Measurements from ENCODE around the gene SEPTIN8. TPM values are rescaled to one million over a fixed set of nuclear protein-coding genes. Genes with fewer than 3 reads are reported as not detected.
"Not testable (repeated sequence)": the region's sequence is repeated elsewhere in the genome, so short reads cannot be mapped to it uniquely, and the experiment has no call there.

Gene SEPTIN8
- total and polyA plus RNA-seq, 10 of the 15 experiments (the other 5 are each of a cell fraction or from before 2014, with no cell fraction given) = 6.1 to 96.1 (median 29.4) TPM

DNA sequence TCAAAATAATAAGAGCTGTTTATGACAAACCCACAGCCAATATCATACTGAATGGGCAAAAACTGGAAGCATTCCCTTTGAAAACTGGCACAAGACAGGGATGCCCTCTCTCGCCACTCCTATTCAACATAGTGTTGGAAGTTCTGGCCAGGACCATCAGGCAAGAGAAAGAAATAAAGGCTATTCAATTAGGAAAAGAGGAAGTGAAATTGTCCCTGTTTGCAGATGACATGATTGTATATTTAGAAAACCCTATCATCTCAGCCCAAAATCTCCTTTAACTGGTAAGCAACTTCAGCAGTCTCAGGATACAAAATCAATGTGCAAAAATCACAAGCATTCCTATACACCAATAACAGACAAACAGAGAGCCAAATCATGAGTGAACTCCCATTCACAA is 27.2 kb upstream of the SEPTIN8 start:
- H3K4me1 ChIP-seq (ENCODE audit: control insufficient read depth, insufficient read depth, low read length); intact Hi-C loops (cut with micrococcal nuclease; ENCODE audit: unreplicated experiment); DNase-seq (ENCODE audit: low read depth, low spot score); H3K79me2 ChIP-seq (ENCODE audit: control insufficient read depth, insufficient read depth, low read length); H2AFZ ChIP-seq (ENCODE audit: control insufficient read depth, low read depth, low read length); H3K36me3 ChIP-seq (ENCODE audit: control insufficient read depth in 2 of 2, insufficient read depth in 2 of 2, low read length in 1 of 2); H3K9ac ChIP-seq (ENCODE audit: control insufficient read depth, insufficient read depth, low read length); H3K4me2 ChIP-seq (ENCODE audit: control insufficient read depth, insufficient read depth); H3K9me3 ChIP-seq (replicated peaks; ENCODE audit: control insufficient read depth, insufficient read depth, low read length); in situ Hi-C loops (cut with MboI); H3K27me3 ChIP-seq (replicated peaks in 1 of 2; ENCODE audit: control insufficient read depth in 2 of 2, insufficient read depth in 2 of 2, low read length in 1 of 2); BruUV-seq (replicated peaks); H3K4me3 ChIP-seq; H4K20me1 ChIP-seq (ENCODE audit: control insufficient read depth, insufficient read depth); ATAC-seq; H3K27ac ChIP-seq (ENCODE audit: control insufficient read depth, insufficient read depth); FAIRE-seq: not testable (repeated sequence)
- ChIA-PET SMC1A (ENCODE audit: uncharacterized antibody, unreplicated experiment) (interaction anchor here (1.1 to 5.5 kb wide), 3 partner anchors 14 to 50 kb away, joined by 4 to 44 read pairs (median 5); no protein-coding TSS in a partner anchor), RAD21 (ENCODE audit: unreplicated experiment) (interaction anchor here (1.0 kb wide), 1 partner anchor 16 kb away, joined by 3 read pairs; no protein-coding TSS in a partner anchor), CTCF (interaction anchor here (1.1 to 9.0 kb wide), 3 partner anchors 15 to 49 kb away, joined by 3 to 159 read pairs (median 50); partner anchors contain the start of gene SHROOM1), POLR2A (interaction anchor here (6.2 kb wide), 1 partner anchor 15 kb away, joined by 41 read pairs; no protein-coding TSS in a partner anchor)
- WGBS (ENCODE audit: insufficient coverage, insufficient replicate concordance, low lambda C conversion rate, missing lambda C conversion rate) = 80% methylated on average over 1 of the region's 1 CpG
- peak; percentile 32; the same call in 1 of the 2 replicates for TF ChIP-seq MTA2 (IDR thresholded peaks at IDR 0.05; ENCODE audit: low read depth)
- 0 out of 2 replicates have a peak, but pooled peaks have one; percentile 23 for TF ChIP-seq ATF7 (IDR thresholded peaks at IDR 0.05; ENCODE audit: low read depth)
- peak; percentile 65; the same call in 1 of the 2 replicates for TF ChIP-seq SPI1 (IDR thresholded peaks at IDR 0.05; ENCODE audit: borderline replicate concordance, insufficient read depth, low read depth, low read length)
- TF ChIP-seq DPF2 (IDR thresholded peaks at IDR 0.05) = 0 out of 2 replicates have a peak, but pooled peaks have one; percentile 36
- peak; percentile 33 to 48; a peak in 3 of 4 replicates for TF ChIP-seq IKZF2 (IDR thresholded peaks at IDR 0.05)

DNA sequence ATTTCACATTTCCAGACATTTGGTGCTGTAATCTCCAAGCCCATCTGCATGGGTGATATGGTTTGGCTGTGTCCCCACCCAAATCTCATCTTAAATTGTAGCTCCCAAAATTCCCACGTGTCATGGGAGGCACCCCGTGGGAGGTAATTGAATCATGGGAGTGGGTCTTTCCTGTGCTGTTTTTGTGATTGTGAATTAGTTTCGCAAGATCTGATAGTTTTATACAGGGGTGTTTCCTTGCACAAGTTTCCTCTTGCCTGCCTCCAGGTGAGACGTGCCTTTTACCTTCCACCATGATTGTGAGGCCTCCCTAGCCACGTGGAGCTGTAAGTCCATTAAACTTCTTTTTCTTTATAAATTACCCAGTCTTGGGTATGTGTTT is 25.6 kb upstream of the SEPTIN8 start:
- intact Hi-C loops (cut with micrococcal nuclease; ENCODE audit: unreplicated experiment); H4K20me1 ChIP-seq (ENCODE audit: control insufficient read depth, insufficient read depth); H3K9me3 ChIP-seq (replicated peaks; ENCODE audit: control insufficient read depth, insufficient read depth, low read length); in situ Hi-C loops (cut with MboI); H2AFZ ChIP-seq (ENCODE audit: control insufficient read depth, low read depth, low read length); ATAC-seq; DNase-seq (ENCODE audit: low read depth, low spot score); BruUV-seq (replicated peaks); H3K4me1 ChIP-seq (ENCODE audit: control insufficient read depth, insufficient read depth, low read length); FAIRE-seq; H3K4me2 ChIP-seq (ENCODE audit: control insufficient read depth, insufficient read depth); H3K9ac ChIP-seq (ENCODE audit: control insufficient read depth, insufficient read depth, low read length); H3K4me3 ChIP-seq; H3K27me3 ChIP-seq (replicated peaks in 1 of 2; ENCODE audit: control insufficient read depth in 2 of 2, insufficient read depth in 2 of 2, low read length in 1 of 2); H3K79me2 ChIP-seq (ENCODE audit: control insufficient read depth, insufficient read depth, low read length); H3K36me3 ChIP-seq (ENCODE audit: control insufficient read depth in 2 of 2, insufficient read depth in 2 of 2, low read length in 1 of 2); H3K27ac ChIP-seq (ENCODE audit: control insufficient read depth, insufficient read depth): not testable (repeated sequence)
- POLR2A ChIA-PET = interaction anchor here (0.9 to 1.1 kb wide), 3 partner anchors 15 to 48 kb away, joined by 3 to 10 read pairs (median 3); no protein-coding TSS in a partner anchor
- CTCF ChIA-PET = interaction anchor here (0.6 to 5.8 kb wide), 20 partner anchors 10 to 428 kb away, joined by 3 to 50 read pairs (median 4); partner anchors contain the start of genes CCNI2 and IL13
- RAD21 ChIA-PET (ENCODE audit: unreplicated experiment) = interaction anchor here (1.0 to 2.9 kb wide), 10 partner anchors 15 to 296 kb away, joined by 3 to 27 read pairs (median 8); no protein-coding TSS in a partner anchor
- SMC1A ChIA-PET (ENCODE audit: uncharacterized antibody, unreplicated experiment) = interaction anchor here (0.7 to 5.5 kb wide), 19 partner anchors 10 to 463 kb away, joined by 3 to 44 read pairs (median 4); partner anchors contain the start of gene SEPTIN8
- WGBS (ENCODE audit: insufficient coverage, insufficient replicate concordance, low lambda C conversion rate, missing lambda C conversion rate) = 43% methylated on average over 5 of the region's 5 CpGs

Measured in GM12878 (cell line).